Measurements from ENCODE around the gene TMEM151B.

DNA sequence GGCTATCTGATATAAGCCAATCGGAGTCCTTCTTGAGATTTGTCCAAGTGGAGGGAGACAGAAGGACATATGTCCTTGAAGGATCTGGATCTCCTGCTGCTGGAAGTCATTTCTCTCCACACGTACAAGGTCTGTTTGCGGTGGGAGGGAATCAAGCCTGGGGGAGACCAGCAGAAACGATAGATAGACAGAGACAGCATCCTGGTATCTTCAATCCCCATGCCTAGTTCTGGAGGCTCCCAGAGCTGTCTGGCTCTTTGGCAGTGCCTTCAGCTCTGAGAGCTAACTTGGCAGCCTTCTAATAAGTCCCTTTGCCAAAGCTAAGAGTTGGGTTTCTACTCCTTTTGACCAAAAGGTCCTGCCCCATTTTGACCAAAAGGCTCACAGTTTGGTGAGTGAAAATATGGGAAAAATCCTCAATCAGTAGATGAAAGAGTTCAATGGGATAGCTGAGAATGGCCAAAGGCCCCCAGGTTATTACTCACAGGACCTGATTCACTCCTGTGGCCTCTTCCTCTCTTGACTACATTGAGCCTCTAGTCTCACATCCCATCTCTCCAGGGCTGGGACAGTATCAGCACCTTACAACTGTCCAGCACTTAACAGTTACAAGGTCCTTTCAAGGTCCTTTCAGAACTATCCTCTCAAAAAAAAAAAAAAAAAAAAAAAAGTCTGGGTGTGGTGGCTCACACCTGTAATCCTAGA, 22.6 kb downstream of the TMEM151B start:
- TF ChIP-seq, protein P1, sequence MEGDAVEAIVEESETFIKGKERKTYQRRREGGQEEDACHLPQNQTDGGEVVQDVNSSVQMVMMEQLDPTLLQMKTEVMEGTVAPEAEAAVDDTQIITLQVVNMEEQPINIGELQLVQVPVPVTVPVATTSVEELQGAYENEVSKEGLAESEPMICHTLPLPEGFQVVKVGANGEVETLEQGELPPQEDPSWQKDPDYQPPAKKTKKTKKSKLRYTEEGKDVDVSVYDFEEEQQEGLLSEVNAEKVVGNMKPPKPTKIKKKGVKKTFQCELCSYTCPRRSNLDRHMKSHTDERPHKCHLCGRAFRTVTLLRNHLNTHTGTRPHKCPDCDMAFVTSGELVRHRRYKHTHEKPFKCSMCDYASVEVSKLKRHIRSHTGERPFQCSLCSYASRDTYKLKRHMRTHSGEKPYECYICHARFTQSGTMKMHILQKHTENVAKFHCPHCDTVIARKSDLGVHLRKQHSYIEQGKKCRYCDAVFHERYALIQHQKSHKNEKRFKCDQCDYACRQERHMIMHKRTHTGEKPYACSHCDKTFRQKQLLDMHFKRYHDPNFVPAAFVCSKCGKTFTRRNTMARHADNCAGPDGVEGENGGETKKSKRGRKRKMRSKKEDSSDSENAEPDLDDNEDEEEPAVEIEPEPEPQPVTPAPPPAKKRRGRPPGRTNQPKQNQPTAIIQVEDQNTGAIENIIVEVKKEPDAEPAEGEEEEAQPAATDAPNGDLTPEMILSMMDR (IDR thresholded peaks at IDR 0.05) = no peak
- TF ChIP-seq POLR2A (IDR thresholded peaks at IDR 0.05) = no peak
